Superior temporal gyrus (tissue), 1 donor: ENCODE data around the gene TMEM120A.

Experiments used
- DNase-seq: peaks from one replicate; pipeline ENCODE4 v3.0.0-alpha.2; 2016; ENCODE audit errors: extremely low spot score

TMEM120A gene

GRCh38 chr7:75981203-75981452 is 13.3 kb downstream of the TMEM120A start:
- no peak for DNase-seq

DNA sequence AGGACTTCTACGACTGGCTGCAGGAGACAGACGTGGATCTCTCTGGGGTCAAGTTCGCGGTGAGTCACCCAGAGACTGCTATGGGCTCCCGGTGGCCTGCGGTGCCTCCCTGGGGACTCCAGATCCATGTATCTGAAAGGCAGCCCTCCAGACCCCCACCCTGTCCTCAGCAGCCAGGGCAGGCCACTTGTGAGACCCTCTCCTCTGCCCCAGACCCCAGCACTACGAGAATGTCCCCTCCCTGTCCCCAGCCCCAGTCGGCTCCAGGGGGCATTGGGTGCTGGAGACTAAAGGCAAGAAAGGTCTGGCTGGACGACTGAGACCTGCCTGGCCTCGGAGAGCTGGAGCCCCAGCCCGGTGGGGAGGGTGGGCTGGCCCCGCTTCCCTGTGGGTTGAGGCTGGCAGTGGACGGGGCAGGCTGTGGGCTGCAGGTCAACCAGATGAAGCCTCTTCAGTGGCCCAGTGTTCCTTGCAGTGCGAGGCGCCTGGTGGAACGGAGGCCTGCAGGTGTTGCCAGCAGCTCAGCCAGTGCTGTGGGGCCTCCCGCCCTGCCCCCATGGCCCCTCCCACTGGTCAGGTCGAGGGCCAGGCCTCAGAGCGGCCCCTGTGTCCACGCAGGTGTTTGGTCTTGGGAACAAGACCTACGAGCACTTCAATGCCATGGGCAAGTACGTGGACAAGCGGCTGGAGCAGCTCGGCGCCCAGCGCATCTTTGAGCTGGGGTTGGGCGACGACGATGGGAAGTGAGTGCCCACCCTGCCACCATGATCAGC is 13.8 kb downstream of the TMEM120A start:
- DNase-seq = no peak

DNA sequence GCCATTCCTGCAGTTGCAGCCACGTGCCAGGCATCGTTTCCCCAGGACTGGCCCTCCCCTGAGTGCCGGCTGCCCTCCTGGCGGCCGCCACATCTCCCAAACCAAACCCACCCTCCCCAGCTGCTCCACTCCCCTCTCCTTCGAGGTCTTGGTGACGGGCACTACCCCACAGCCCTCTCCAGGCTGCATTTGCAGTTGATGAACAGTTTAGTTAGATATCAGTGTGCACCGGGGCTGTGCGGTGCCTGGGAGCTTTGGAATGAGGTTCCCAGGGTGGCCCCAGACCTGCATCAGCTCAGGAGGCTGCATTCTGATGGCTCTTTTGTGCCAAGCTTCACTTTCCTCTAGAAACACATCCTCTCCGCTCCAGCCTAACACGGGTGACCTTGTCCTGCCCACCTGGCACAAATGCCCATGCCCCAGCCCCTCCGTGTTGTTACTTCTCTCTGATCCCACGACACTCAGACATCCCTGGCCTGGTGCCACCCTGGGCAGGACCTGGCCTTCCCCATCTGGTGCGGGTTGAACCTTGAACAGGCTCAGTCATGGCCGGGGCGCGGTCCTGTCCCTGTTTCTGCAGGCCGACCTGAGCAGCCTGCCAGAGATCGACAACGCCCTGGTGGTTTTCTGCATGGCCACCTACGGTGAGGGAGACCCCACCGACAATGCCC is 14.5 kb downstream of the TMEM120A start:
- DNase-seq = no peak

DNA sequence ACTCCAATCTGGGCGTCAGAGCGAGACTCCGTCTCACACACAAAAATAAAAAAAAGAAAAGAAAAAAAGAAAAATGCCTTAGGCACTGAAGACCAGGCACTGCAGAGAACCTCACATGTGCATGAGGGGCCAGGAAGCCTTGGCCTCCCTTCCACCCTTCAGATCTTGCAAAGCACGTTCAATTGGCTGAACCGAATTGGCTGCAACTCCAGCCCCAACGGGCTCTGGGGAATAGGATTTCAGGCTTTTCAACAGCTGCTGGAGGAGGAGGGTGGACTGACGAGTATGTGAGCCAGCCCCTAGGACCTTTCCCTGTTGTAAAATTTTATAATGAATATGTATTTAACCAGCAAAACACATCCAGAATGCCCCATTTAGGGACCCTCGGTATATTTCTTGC is 16.7 kb downstream of the TMEM120A start:
- DNase-seq = no peak

DNA sequence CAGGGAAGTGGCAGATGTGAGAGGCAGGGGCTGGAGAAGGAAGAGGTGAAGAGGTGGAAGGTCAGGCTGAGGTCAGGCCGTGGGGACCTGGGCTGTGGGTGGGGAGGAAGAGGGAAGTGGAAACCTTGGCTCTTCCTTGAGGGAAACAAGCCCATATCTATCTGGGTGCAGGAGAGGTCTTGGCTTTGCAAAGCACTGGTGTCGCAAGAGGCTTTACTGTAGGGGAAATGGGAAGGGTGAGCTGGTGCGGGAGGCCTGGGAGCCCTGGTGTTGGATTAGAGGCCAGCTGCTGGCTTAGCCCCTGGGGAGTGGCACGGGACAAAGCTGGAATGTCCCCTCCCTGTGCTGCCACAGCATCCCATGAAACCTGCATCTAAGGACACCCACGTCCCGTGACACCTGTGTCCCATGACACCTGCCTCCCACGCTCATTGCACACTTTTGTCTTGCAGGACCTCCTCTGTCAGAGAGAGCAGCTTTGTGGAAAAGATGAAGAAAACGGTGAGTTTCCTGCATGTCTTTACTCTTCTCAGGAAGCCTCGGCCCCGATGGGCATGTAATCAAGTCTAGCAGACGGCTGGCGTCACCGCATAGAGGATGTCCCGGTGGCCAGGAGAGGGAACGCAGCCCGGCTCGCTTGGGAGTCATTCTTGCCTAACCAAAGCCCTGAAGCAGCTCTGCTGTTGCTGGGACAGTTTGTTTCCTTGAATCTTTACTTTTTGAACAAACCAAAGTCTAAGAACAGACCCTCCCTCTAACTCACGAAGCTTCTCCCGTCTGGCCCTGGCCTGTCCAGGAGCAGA is 22.2 kb downstream of the TMEM120A start:
- no peak for DNase-seq

DNA sequence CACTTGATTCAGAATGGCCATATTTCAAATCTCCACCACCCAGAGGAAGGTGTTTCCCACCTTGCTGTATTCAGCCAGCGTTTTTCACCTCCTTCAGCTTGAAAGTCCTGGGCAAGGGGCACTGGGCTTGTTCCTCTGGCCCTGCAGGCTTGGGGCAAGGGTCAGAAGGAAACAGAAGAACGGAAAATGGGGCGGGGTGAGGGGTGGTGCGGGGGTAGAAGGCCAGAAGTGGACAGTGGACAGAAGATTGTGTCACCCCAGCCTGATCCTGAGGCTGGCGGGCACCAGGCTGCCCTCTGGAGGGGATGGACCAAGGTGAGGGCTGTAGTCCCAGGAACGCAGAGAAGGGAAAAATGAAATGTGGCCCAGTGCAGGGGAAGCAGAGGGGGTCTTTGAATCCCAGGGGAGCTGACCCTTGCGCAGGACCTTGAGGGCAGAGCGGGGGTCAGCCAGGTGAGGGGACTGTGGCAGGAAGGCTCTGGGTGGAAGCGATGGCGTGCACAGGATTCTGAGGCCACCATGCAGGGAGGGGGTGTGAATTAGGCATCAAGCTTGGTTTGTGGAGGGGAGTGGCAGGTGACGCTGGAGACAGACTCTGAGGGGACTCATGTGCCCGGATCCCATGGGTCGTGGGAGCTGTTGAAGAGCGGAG is 23.0 kb downstream of the TMEM120A start:
- no peak for DNase-seq

DNA sequence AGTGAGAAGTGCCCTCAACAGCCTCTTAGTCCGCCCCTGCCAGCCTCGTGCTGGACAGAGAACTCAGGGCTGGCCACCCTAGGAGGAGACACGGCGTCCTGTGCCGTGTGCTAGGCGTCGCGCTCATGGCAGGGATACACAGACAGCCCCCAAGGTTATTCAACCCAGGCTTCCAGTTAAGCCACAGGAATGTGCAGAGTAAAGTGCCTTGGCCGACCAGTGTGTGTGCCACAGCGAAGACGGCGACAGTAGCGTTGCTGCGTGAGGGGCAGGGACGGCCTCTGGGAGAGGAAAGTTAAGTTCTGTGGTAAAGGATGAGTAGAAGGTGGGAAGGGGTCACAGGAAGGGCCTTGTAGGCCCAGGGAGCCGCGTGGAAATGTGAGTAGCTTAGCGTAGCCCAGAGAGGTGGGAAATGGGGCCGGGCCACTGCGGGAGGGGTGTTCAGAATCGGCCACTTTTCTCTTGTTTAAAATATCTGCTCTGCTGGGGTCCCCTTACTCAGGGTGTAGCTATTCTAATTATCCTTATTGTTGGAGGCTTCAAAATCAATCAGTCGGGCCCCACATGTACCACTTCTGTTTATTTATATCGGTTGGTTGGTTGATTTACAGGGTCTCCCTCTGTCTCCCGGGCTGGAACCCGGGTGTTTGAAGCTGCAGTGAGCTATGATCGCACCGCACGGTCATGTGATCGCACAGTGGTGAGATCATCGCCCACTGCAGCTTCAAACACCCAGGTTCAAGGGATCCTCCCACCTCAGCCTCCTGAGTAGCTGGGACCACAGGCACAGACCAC is 24.5 kb downstream of the TMEM120A start:
- no peak for DNase-seq

DNA sequence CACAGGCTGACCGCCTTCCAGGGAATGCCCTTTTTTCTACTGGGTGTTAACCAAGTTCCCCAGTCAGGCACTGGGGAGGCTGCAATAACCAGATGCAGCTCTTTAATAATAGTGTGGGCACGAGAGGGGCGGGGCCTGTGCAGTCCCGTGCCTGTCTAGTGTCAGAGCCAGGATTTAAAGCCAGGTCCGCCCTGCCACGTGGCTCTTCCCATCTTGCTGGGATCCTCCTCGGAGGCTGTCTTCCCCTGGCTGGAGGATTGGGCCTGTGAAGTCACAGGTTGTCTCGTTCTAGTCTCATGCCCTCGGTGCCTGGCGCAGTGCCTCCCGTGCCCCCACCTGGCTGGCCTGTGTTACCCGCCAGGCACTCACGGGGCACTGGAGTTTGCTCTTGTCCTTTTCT is 25.2 kb downstream of the TMEM120A start:
- no peak for DNase-seq

DNA sequence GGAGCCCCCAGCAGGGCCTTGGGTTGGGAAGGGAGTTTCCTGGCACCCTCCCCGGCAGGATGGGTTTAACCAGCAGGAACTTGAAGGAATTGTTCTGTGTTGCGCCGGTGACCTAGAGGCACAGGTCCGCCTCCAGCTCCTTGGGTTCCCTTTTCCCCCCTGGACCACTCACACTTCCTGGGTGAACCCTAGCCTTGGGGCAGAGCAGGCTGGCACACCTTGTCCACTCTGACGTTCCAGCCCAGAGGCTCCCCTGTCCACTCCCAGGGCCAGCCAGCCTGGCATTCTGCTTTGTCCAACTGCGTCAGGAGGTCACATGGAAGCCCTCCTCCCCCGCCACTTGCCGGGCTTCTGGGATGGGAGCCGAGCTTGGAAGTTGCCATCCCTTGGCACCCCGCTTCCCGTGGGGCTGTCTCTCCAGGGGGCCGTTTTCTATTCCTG is 25.8 kb downstream of the TMEM120A start:
- no peak for DNase-seq

- DNase-seq = no peak
These were observed 26.4 kb downstream of the TMEM120A start for GRCh38 chr7:75968012-75968411.

DNA sequence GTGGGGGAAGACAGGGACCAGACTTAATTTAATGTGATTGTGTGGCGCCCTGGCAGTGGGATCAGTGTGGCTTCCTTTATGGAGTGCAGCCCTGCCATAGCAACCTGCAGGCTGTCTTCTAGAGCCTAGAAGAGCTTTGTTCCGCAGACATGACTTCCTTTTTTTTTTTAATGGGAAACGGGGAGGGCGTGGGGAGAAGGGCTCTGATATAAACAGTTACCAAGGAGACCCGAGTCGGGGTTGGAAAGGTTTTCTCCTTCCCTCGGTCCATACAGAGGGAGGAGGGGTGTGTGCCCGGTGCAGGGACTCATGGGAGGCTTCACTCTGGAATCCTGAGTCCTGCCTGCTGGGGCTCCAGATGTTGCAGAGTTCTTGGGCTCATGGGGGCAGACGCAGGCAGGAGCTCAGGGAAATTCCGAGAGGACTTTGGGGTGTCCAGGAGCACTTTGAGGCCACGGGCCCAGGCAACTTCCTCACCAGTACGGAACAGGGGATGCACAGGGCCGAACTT is 26.9 kb downstream of the TMEM120A start:
- no peak for DNase-seq

DNA sequence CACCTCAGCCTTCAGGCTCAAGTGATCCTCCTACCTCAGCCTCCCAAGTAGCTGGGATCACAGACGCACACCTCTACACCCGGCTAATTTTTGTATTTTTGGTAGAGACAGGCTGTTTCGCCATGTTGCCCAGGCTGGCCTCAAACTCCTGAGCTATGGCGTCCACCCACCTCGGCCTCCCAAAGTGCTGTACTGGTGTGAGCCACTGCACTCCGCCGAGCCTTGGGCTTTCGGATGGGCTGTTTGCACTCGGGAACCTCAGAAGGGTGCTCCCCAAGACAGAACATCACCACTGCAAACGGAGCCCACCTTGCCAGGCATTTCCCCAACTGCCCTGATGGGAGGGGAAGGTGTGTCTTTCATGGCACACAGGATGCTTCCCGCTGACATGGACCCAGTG is 27.3 kb downstream of the TMEM120A start:
- no peak for DNase-seq

DNA sequence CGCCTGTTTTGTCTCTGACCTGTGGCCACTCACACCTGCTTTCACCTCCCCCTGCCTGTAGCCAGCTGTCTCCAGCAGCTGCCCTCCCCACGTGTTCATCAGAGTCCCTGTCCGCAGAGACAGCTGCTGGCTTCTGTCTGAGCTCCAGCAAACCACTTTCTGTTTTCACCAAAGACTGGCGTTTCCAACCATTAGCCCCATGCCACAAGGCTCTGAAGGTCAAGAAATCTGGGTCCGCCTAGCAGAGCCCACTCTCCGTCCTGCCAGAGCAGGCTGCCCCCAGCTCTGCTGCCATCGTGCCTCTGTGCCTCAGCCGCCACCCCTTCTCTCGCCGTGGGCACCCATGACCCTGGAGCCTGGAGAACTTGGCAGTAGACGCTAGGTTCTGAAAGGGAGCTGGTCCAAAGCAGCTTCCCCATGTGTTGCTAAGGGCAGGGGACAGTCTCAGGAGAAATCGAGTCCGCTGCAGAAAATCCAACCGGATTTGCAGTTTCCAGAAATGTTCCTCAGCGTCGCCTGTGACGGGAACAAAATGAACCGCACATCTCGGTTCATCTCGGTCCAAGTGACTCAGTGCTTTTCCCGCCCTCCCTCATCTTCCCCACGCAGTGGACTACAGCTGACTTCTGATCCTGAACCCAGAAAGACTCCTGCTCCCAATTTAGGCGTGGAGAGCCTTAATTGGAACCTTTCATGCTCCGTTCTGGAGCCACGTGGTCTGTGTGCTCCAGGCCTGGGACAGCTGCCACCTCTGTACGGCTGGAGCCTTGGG is 28.0 kb downstream of the TMEM120A start:
- DNase-seq = no peak

GRCh38 chr7:75965617-75966016 is 28.8 kb downstream of the TMEM120A start:
- DNase-seq = no peak

DNA sequence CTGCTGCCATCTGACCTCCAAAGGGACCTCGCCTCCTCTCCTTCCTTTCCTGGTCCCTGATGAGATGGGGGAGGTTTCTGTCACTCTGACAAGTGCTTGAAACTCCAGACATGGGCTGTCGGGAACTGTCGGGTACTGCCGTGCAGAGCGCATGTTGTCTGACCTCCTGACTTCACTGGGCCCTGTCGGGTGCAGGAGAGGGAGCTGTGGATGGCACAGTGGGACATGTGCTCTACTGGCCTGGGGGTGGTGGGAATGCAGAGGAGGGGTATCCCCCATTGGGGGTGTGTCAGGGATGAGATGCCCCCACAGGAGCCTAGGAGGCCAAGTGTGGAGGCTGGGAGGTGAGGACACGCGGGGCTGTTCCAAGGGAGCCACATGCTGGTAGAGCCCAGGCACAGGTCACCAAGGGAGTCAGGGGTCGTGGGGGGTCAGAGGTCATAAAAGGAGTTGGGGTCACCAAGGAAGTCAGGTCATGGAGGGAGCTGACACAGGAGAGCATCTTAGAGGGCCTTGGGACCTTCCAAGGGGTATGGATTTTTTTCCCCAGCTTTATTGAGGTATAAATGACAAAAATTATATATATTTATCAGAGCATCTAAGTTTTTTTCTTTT is 30.9 kb downstream of the TMEM120A start:
- no peak for DNase-seq

DNA sequence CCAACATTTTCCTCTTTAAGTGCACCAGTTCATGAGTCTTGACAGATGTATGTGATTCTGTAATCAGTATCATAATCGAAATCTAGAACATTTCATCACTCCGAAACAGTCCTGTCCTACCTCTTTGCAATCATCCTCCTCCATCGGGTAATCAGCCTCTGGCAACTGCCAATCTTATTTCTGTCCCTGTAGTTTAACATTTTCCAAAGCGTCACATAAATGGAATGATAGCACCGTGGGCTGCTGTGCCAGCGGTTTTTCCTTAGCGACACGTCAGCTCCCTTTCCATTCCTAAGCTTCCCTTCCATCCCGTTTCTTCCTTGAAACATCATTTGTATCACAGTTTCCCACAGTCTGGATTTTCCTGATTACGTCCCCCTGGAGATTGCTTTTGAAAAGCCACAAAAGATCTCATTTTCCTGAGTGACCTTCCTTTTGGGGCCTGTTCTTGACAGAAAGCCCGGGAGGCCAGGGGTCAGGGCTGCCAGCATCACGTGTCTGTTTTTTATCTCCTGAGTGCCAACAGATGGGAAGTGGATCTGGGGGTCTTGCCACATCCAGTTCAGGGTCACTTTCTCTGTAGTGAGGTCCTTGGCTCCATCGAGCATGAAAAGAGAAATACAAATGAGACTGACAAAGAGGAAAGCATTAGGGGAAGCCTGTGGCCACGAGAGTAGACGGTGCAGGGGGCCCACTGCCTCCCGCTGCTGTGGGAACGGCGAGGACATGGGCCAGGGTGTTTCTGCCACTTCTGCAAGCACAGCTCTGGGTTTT is 31.6 kb downstream of the TMEM120A start:
- DNase-seq = no peak

DNA sequence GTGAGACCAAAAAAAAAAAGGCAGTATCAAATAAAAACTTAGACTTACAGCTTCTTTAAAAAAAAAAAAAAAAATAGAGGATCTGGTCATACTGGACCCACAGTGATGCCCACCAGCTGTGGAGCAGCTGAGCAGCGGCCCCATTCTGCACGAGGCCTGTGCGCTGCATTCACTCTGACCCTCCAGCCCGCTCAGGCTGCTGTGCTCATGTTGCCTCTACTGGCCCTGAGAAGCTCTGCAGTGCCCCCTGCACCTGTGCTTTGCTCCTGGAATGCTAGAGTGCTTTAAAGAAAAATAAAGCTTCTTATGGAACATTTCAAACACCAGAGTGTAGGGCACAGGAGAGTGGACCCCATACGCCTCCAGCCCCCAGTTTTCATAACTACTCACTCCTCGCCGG is 33.2 kb downstream of the TMEM120A start:
- no peak for DNase-seq

- DNase-seq = no peak
These were observed 34.0 kb downstream of the TMEM120A start for GRCh38 chr7:75960372-75960771.

DNA sequence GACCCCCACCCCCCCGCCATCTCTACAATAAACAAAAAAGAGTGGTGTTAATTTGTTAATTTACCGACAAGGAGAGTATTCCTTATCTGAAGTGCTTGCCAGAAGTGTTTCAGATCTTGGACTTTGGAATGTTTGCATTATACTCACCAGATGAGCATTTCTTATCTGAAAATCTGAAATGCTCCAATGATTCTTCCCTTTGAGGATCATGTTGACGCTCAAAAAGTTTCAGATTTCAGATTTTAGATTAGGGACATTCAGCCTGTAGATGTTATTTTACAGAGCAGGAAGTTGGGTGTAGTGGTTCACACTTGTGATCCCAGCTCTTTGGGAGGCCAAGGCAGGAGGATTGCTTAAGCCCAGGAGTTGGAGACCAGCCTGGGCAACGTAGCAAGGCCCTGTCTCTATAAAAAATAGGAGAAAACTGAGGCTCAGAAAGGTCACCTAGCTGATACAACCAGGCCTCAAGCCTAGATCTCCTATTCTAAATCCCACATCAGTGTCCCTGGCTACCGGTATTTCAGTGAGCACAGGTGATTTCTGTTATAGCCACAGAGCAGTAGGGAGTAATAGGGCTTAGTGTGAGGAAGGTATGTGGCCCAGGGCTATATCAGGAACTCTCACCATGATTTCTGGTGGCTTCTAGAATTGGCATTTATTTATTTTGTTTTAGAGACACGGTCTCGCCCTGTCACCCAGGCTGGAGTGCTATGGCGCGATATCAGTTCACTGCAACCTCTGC is 35.4 kb downstream of the TMEM120A start:
- no peak for DNase-seq
